HG03025 (cell line): ENCODE measurements around the gene OST4.
A peak's percentile ranks its signal among the peaks of the same experiment; 100 is the strongest.

ENCODE experiments used
- ATAC-seq: cut with Tn5 transposase; IDR thresholded peaks from one replicate; pipeline ENCODE4 v1.9.1; 2021; ENCODE audit warnings: mild to moderate bottlenecking, moderate library complexity; ENCODE audit not compliant: unreplicated experiment, low FRiP score

The OST4 gene

GRCh38 chr2:27057184-27057583, 14.3 kb downstream of the OST4 start:
- ATAC-seq = no peak

- no peak for ATAC-seq
Measured at GRCh38 chr2:27054721-27055120, 16.7 kb downstream of the OST4 start.

GRCh38 chr2:27053776-27054175, 17.7 kb downstream of the OST4 start:
- ATAC-seq = no peak

- ATAC-seq = no peak
Measured at GRCh38 chr2:27053321-27053720, 18.1 kb downstream of the OST4 start.

GRCh38 chr2:27051902-27052645, 19.4 kb downstream of the OST4 start:
- no peak for ATAC-seq

GRCh38 chr2:27050996-27051901, 20.2 kb downstream of the OST4 start, which contains the start of gene AGBL5:
TSS of gene AGBL5 (plus strand) at chr2:27051668. CDS start at chr2:27052959, 1,291 bp downstream.
- ATAC-seq = peak; percentile 60

- peak; percentile 40 for ATAC-seq
Measured at GRCh38 chr2:27050281-27050995, 21.0 kb downstream of the OST4 start.

- ATAC-seq = peak; percentile 10
Measured at GRCh38 chr2:27049422-27050280, 21.8 kb downstream of the OST4 start.

- no peak for ATAC-seq
Measured at GRCh38 chr2:27042985-27043634, 28.3 kb downstream of the OST4 start.

- ATAC-seq = no peak
Measured at GRCh38 chr2:27042159-27042661, 29.2 kb downstream of the OST4 start.

- no peak for ATAC-seq
Measured at GRCh38 chr2:27041752-27042151, 29.7 kb downstream of the OST4 start.

GRCh38 chr2:27040282-27040681, 31.2 kb downstream of the OST4 start:
- ATAC-seq = no peak

- ATAC-seq = no peak
Measured at GRCh38 chr2:27039871-27040270, 31.6 kb downstream of the OST4 start.

- ATAC-seq = no peak
Measured at GRCh38 chr2:27039426-27039825, 32.0 kb downstream of the OST4 start.

GRCh38 chr2:27038631-27039339, 32.7 kb downstream of the OST4 start:
- no peak for ATAC-seq

- no peak for ATAC-seq
Measured at GRCh38 chr2:27038012-27038411, 33.4 kb downstream of the OST4 start.

GRCh38 chr2:27033253-27033852, 38.1 kb downstream of the OST4 start:
- ATAC-seq = no peak
